SJSA1 (cell line): ENCODE results near the gene CTRB1. TPM values are rescaled to one million over a fixed set of nuclear protein-coding genes. Genes with fewer than 3 reads are reported as not detected.

ENCODE experiments used
- DNase-seq, 2 experiments: peaks; one replicate each; pipeline ENCODE4 v3.0.0-alpha.2; 2015 to 2020; ENCODE audit warnings: low spot score in 2 of 2, low read depth in 1 of 2
- H3K27ac ChIP-seq: fragments of 250-450 bp; sonication (Bioruptor Pico); 2 replicates; pipeline ENCODE4 v1.5.1; 2020; ENCODE audit warnings: mild to moderate bottlenecking, moderate library complexity
- H3K27me3 ChIP-seq: fragments of 250-450 bp; sonication (Bioruptor Pico); replicated peaks from 2 replicates; pipeline ENCODE4 v1.5.1; 2020; ENCODE audit warnings: mild to moderate bottlenecking, moderate library complexity
- H3K36me3 ChIP-seq: fragments of 250-450 bp; sonication (Bioruptor Pico); 2 replicates; pipeline ENCODE4 v1.5.1; 2020; ENCODE audit warnings: mild to moderate bottlenecking
- H3K4me1 ChIP-seq: fragments of 250-450 bp; sonication (Bioruptor Pico); replicated peaks from 2 replicates; pipeline ENCODE4 v1.6.1; 2021; ENCODE audit warnings: mild to moderate bottlenecking
- H3K4me3 ChIP-seq: fragments of 250-450 bp; sonication (Bioruptor Pico); 2 replicates; pipeline ENCODE4 v1.5.1; 2020; ENCODE audit warnings: mild to moderate bottlenecking
- H3K9me3 ChIP-seq: fragments of 250-450 bp; sonication (Bioruptor Pico); replicated peaks from 2 replicates; pipeline ENCODE4 v1.5.1; 2020; ENCODE audit warnings: mild to moderate bottlenecking
- total RNA-seq: library from RNA; depleted of rRNA; stranded (reverse); fragments of >200 nt; shearing (Covaris generic); gene quantifications from 2 replicates; pipeline ENCODE4 v1.2.3, GENCODE V29; 2014

Gene CTRB1
- total RNA-seq, 1 experiment from 2014 or later = not detected

GRCh38 chr16:75254359-75254837 is 35.6 kb downstream of the CTRB1 start:
- peak; percentile 53 to 72 for DNase-seq
- H3K4me3 ChIP-seq = no peak overlapping the region
- no peaks in the 10 kb centered on the region for H3K27me3 ChIP-seq
- H3K27ac ChIP-seq = peak overlapping the region; percentile 24
- no peaks in the 10 kb centered on the region for H3K9me3 ChIP-seq
- H3K36me3 ChIP-seq = peaks cover 35% of the 10 kb centered on the region
- peaks cover 75% of the 10 kb centered on the region for H3K4me1 ChIP-seq

DNA sequence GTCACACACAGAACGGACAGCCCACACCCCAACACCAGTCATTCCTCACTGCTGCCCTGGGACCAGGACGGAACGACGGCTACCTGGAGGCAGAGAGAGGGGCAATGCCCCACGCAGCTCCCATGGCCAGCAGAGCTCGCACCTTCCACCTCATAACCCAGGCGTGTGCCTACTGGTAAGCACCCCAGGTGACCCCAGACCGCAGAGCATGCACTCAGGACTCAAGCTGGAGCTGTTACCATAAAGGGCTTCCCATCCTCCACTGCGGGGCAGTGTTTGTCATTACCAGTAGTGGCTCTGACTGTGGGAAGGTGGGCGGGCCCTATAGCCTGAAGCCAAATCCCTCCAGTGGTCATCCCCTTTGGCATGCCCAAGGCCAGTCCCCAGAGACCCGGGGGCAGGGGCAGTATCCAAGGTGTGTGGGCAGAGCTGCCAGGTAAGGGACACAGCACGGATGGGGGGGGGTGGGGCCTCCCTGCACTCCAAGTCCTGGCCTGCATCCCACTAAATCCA is 37.3 kb downstream of the CTRB1 start:
- Histone ChIP-seq H3K27ac (no peak overlapping the region), H3K36me3 (peaks cover 31% of the 10 kb centered on the region), H3K4me1 (peaks cover 61% of the 10 kb centered on the region), H3K9me3 (no peaks in the 10 kb centered on the region), H3K27me3 (no peaks in the 10 kb centered on the region), H3K4me3 (no peak overlapping the region)
- no peak for DNase-seq

- no peaks in the 10 kb centered on the region for H3K27me3 ChIP-seq
- H3K27ac ChIP-seq = no peak overlapping the region
- DNase-seq = no peak
- H3K36me3 ChIP-seq = peaks cover 33% of the 10 kb centered on the region
- no peak overlapping the region for H3K4me3 ChIP-seq
- peaks cover 56% of the 10 kb centered on the region for H3K4me1 ChIP-seq
- H3K9me3 ChIP-seq = no peaks in the 10 kb centered on the region
Measured at GRCh38 chr16:75256696-75257343, 38.0 kb downstream of the CTRB1 start.

DNA sequence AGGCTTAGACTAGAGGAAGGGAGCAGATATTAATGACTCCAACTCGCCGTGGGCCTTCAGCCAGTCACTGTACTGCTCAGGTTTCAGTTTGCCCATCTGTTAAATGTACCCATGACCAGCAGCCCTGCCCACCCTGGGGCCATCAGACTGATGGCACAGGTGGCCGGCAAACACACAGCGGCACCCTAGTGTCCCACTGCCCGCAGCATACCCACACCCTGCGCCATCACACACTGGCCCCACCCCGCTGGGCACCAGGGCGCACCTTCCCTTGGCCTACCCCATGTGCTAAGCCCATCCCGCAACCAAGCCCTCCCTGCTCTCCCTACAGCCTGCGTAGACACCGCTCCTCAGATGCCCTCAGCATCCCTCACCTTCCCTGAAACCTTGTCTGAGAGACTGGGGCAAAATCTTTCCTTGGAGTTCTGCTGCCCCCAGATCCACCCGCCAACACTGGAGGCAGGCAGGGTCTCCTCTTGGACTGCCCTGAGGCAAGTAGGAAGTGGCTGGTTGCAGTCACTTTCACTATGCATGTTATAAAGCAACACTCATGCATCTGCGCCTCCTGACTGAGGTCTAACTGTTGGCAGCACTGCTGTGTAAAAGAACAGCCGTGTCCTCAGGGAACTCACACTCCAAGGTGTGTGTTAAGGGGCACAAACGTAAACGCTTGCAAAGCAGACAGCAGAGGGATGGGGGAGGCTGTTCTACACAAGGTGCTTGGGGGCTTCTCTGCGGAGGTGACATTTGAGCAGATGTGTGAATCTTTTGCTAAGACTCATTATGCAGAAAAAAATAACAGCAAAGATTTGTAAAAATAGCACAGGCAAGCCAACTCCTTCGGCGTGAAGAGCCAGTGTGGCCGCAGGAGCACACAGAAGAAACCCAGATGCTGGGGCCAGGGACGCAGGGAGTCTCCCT is 39.4 kb downstream of the CTRB1 start:
- no peak overlapping the region for H3K27ac ChIP-seq
- no peak overlapping the region for H3K4me3 ChIP-seq
- H3K27me3 ChIP-seq = no peaks in the 10 kb centered on the region
- no peaks in the 10 kb centered on the region for H3K9me3 ChIP-seq
- peaks cover 39% of the 10 kb centered on the region for H3K36me3 ChIP-seq
- DNase-seq = no peak
- peaks cover 51% of the 10 kb centered on the region for H3K4me1 ChIP-seq

DNA sequence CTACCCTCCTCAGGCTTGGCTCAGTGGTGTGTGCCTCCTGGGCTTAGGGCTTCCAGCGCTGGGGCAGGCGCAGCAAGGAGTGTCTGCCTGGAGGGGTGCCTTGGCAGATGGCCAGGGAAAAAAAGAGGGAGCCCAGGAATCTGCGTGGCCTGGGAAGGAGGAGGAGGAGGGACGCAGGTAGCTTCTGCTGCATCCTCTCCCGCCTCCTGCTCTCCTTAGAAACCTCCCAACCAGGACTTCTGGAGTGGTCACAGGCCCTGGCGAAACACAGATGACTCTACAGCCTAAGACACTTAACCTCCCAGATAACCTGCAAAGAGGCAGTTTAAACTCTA is 40.0 kb downstream of the CTRB1 start:
- Histone ChIP-seq H3K36me3 (peaks cover 45% of the 10 kb centered on the region), H3K4me3 (no peak overlapping the region), H3K27ac (no peak overlapping the region), H3K4me1 (peaks cover 51% of the 10 kb centered on the region), H3K27me3 (no peaks in the 10 kb centered on the region), H3K9me3 (no peaks in the 10 kb centered on the region)
- DNase-seq = no peak

- DNase-seq = peak in 1 of 2 experiments; percentile 41
- Histone ChIP-seq H3K36me3 (peaks cover 65% of the 10 kb centered on the region), H3K27ac (no peak overlapping the region), H3K9me3 (peaks cover 3% of the 10 kb centered on the region; the same call in 1 of the 2 replicates), H3K4me3 (no peak overlapping the region), H3K4me1 (peaks cover 52% of the 10 kb centered on the region), H3K27me3 (no peaks in the 10 kb centered on the region)
Measured at GRCh38 chr16:75260851-75261589, 42.2 kb downstream of the CTRB1 start.

- H3K4me1 ChIP-seq = peaks cover 52% of the 10 kb centered on the region
- peaks cover 65% of the 10 kb centered on the region for H3K36me3 ChIP-seq
- H3K27me3 ChIP-seq = no peaks in the 10 kb centered on the region
- no peak overlapping the region for H3K27ac ChIP-seq
- peaks cover 3% of the 10 kb centered on the region; the same call in 1 of the 2 replicates for H3K9me3 ChIP-seq
- DNase-seq = no peak
- H3K4me3 ChIP-seq = no peak overlapping the region
Measured at GRCh38 chr16:75261590-75262078, 42.8 kb downstream of the CTRB1 start.

- DNase-seq = no peak
- Histone ChIP-seq H3K27ac (no peak overlapping the region), H3K9me3 (peaks cover 3% of the 10 kb centered on the region; the same call in 1 of the 2 replicates), H3K4me3 (no peak overlapping the region), H3K4me1 (peaks cover 46% of the 10 kb centered on the region), H3K27me3 (no peaks in the 10 kb centered on the region), H3K36me3 (peaks cover 65% of the 10 kb centered on the region)
Measured at GRCh38 chr16:75262104-75262799, 43.5 kb downstream of the CTRB1 start.

GRCh38 chr16:75262800-75263127 is 44.0 kb downstream of the CTRB1 start:
- Histone ChIP-seq H3K9me3 (peaks cover 3% of the 10 kb centered on the region; the same call in 1 of the 2 replicates), H3K4me3 (no peak overlapping the region), H3K27me3 (no peaks in the 10 kb centered on the region), H3K27ac (no peak overlapping the region), H3K4me1 (peaks cover 45% of the 10 kb centered on the region), H3K36me3 (peaks cover 61% of the 10 kb centered on the region)
- no peak for DNase-seq

- Histone ChIP-seq H3K27ac (no peak overlapping the region), H3K4me3 (no peak overlapping the region), H3K9me3 (peaks cover 3% of the 10 kb centered on the region; the same call in 1 of the 2 replicates), H3K4me1 (peaks cover 50% of the 10 kb centered on the region), H3K36me3 (peaks cover 59% of the 10 kb centered on the region), H3K27me3 (no peaks in the 10 kb centered on the region)
- DNase-seq = no peak
Measured at GRCh38 chr16:75263291-75263962, 44.6 kb downstream of the CTRB1 start.

DNA sequence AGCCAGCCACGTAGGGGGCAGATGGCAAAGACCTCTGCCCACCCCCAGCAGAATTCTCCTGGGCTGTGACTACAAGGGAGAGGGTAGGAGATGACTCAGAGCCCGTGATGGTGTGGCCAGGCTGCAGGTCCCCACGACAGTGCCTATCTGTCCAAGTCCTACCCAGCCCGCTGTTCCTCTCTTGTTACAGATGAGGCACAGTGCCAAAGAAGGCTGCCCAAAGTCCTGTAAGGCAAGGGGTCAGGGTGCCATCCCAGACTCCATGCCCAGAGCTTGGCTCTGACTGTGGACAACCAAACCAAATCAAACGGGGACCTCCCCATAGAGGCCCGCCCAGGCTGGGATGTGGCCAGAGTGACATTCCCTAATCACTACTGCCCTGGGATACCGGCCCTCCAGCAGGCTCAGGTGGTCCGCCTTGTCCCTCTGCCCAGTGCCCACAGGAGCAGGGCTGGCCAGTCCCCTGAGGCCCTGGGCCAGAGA is 45.2 kb downstream of the CTRB1 start:
- peaks cover 58% of the 10 kb centered on the region for H3K36me3 ChIP-seq
- DNase-seq = peak in 1 of 2 experiments; percentile 50
- H3K27me3 ChIP-seq = no peaks in the 10 kb centered on the region
- peak overlapping the region; percentile 99 for H3K4me3 ChIP-seq
- H3K27ac ChIP-seq = no peak overlapping the region
- peaks cover 50% of the 10 kb centered on the region for H3K4me1 ChIP-seq
- peaks cover 3% of the 10 kb centered on the region; the same call in 1 of the 2 replicates for H3K9me3 ChIP-seq

- peak overlapping the region; percentile 80 for H3K27ac ChIP-seq
- peaks cover 3% of the 10 kb centered on the region; the same call in 1 of the 2 replicates for H3K9me3 ChIP-seq
- no peaks in the 10 kb centered on the region for H3K27me3 ChIP-seq
- peaks cover 50% of the 10 kb centered on the region for H3K4me1 ChIP-seq
- peaks cover 55% of the 10 kb centered on the region for H3K36me3 ChIP-seq
- peak; percentile 38 to 45 for DNase-seq
- H3K4me3 ChIP-seq = peak overlapping the region; percentile 99
Measured at GRCh38 chr16:75264457-75264998, 45.7 kb downstream of the CTRB1 start.
